ENCODE measurements around the gene DNAH5. TPM values are rescaled to one million over a fixed set of nuclear protein-coding genes. Genes with fewer than 3 reads are reported as not detected.

DNAH5 gene
- polyA plus RNA-seq, 3 donors, result not detected

- intact Hi-C loops (cut with micrococcal nuclease), result no loop called here
- no peak for DNase-seq
- H3K9ac ChIP-seq (ENCODE audit: insufficient read depth, low read length, poor library complexity, severe bottlenecking), result no peak overlapping the region
- peaks cover 5 to 11% (median 8%) of the 10 kb centered on the region in 3 donors for H3K27me3 Mint-ChIP-seq (ENCODE audit: low read depth in 3 of 3)
- H3K4me1 Mint-ChIP-seq, result no peaks in the 10 kb centered on the region
- no peak overlapping the region for H3K27ac Mint-ChIP-seq
- no peaks in the 10 kb centered on the region for H3K79me2 ChIP-seq (ENCODE audit: insufficient read depth, low read length)
- TF ChIP-seq, protein P1, sequence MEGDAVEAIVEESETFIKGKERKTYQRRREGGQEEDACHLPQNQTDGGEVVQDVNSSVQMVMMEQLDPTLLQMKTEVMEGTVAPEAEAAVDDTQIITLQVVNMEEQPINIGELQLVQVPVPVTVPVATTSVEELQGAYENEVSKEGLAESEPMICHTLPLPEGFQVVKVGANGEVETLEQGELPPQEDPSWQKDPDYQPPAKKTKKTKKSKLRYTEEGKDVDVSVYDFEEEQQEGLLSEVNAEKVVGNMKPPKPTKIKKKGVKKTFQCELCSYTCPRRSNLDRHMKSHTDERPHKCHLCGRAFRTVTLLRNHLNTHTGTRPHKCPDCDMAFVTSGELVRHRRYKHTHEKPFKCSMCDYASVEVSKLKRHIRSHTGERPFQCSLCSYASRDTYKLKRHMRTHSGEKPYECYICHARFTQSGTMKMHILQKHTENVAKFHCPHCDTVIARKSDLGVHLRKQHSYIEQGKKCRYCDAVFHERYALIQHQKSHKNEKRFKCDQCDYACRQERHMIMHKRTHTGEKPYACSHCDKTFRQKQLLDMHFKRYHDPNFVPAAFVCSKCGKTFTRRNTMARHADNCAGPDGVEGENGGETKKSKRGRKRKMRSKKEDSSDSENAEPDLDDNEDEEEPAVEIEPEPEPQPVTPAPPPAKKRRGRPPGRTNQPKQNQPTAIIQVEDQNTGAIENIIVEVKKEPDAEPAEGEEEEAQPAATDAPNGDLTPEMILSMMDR (IDR thresholded peaks at IDR 0.05), result no peak
- H3K27me3 ChIP-seq (ENCODE audit: control insufficient read depth in 2 of 2, insufficient read depth in 2 of 2, low read length in 2 of 2), result no peaks in the 10 kb centered on the region
- H2AFZ ChIP-seq (ENCODE audit: insufficient read depth, low read depth, low read length, poor library complexity, severe bottlenecking), result no peak overlapping the region
- H3K27ac ChIP-seq (ENCODE audit: low read depth in 1 of 2, low read length in 2 of 2), result no peak overlapping the region
- H3K36me3 ChIP-seq (replicated peaks in 1 of 2; ENCODE audit: control insufficient read depth in 1 of 2, insufficient read depth in 2 of 2, low read length in 2 of 2), result no peaks in the 10 kb centered on the region
- H3K9me3 ChIP-seq (replicated peaks in 1 of 2; ENCODE audit: control insufficient read depth in 1 of 2, insufficient read depth in 1 of 2, low read length in 2 of 2), result no peaks in the 10 kb centered on the region
- no peak overlapping the region for H3K4me3 Mint-ChIP-seq
- no peaks in the 10 kb centered on the region for H4K20me1 ChIP-seq (ENCODE audit: insufficient read depth, low read length)
- H3K36me3 Mint-ChIP-seq, result no peaks in the 10 kb centered on the region
- H3K9me3 Mint-ChIP-seq, result peaks cover 0 to 4% (median 0%) of the 10 kb centered on the region in 7 donors
- no peak overlapping the region for H3K4me3 ChIP-seq (replicated peaks in 1 of 3; ENCODE audit: low read depth in 2 of 3, low read length in 3 of 3)
- no peaks in the 10 kb centered on the region for H3K4me1 ChIP-seq (ENCODE audit: control insufficient read depth in 1 of 2, insufficient read depth in 2 of 2, low read length in 2 of 2)
- 96% methylated on average over 7 of the region's 7 CpGs for WGBS (ENCODE audit: insufficient coverage)
- no peak overlapping the region for H3K4me2 ChIP-seq (replicated peaks; ENCODE audit: extremely low read depth, low read length, poor library complexity, severe bottlenecking)
Observed at GRCh38 chr5:13972029-13972428, 27.5 kb upstream of the DNAH5 start.

DNA sequence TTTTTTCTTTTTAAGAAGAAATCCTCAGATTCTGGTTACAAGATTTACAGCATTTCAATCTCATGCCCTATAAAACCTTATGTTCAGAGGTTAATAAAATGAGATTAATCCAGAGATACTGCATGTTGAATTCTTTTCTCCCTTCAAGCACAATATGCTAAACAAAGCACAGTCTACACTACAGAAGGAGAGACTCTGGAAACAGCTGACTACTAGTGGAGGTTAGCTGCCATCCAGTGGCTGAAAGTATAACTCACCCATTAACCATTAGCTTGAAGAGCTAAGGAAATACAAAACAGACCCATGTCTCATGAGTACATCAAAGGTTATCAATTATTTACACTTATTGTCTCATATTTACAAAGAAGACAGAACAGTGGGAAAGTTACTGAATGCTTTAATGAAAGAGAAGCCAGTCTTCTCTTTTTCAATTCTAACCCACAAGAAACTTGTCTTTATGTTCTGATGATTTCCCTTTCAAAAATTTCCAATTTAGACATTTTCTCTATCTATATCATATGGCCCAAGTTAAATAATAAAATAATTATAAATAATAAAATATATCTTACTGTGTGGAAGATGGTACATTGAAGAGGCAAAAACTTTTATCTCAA, 12.7 kb upstream of the DNAH5 start:
- Histone ChIP-seq H3K36me3 (replicated peaks in 1 of 2; ENCODE audit: control insufficient read depth in 1 of 2, insufficient read depth in 2 of 2, low read length in 2 of 2) (no peaks in the 10 kb centered on the region), H3K27ac (ENCODE audit: low read depth in 1 of 2, low read length in 2 of 2) (no peak overlapping the region), H3K4me3 (replicated peaks in 1 of 3; ENCODE audit: low read depth in 2 of 3, low read length in 3 of 3) (no peak overlapping the region), H4K20me1 (ENCODE audit: insufficient read depth, low read length) (no peaks in the 10 kb centered on the region), H3K27me3 (ENCODE audit: control insufficient read depth in 2 of 2, insufficient read depth in 2 of 2, low read length in 2 of 2) (no peaks in the 10 kb centered on the region), H2AFZ (ENCODE audit: insufficient read depth, low read depth, low read length, poor library complexity, severe bottlenecking) (no peak overlapping the region), H3K4me2 (replicated peaks; ENCODE audit: extremely low read depth, low read length, poor library complexity, severe bottlenecking) (no peak overlapping the region), H3K9ac (ENCODE audit: insufficient read depth, low read length, poor library complexity, severe bottlenecking) (no peak overlapping the region), H3K79me2 (ENCODE audit: insufficient read depth, low read length) (no peaks in the 10 kb centered on the region), H3K4me1 (ENCODE audit: control insufficient read depth in 1 of 2, insufficient read depth in 2 of 2, low read length in 2 of 2) (no peaks in the 10 kb centered on the region), H3K9me3 (replicated peaks in 1 of 2; ENCODE audit: control insufficient read depth in 1 of 2, insufficient read depth in 1 of 2, low read length in 2 of 2) (peaks cover 0 to 4% of the 10 kb centered on the region in 2 donors)
- no peak overlapping the region for H3K4me3 Mint-ChIP-seq
- DNase-seq, result no peak
- peaks cover 0 to 8% (median 0%) of the 10 kb centered on the region in 7 donors for H3K9me3 Mint-ChIP-seq
- H3K27ac Mint-ChIP-seq, result no peak overlapping the region
- no peaks in the 10 kb centered on the region for H3K36me3 Mint-ChIP-seq
- intact Hi-C loops (cut with micrococcal nuclease), result no loop called here
- no peaks in the 10 kb centered on the region for H3K4me1 Mint-ChIP-seq
- TF ChIP-seq, protein P1 (IDR thresholded peaks at IDR 0.05), result peak; percentile 28
- peaks cover 0 to 3% (median 3%) of the 10 kb centered on the region in 3 donors for H3K27me3 Mint-ChIP-seq (ENCODE audit: low read depth in 3 of 3)
